Fibroblast of the aortic adventitia (primary cell): ENCODE data around the gene STAT6. TPM values are rescaled to one million over a fixed set of nuclear protein-coding genes. Genes with fewer than 3 reads are reported as not detected.
"Not testable (repeated sequence)": the region's sequence is repeated elsewhere in the genome, so short reads cannot be mapped to it uniquely, and the experiment has no call there.

Experiments used
- DNase-seq: peaks from one replicate; pipeline ENCODE4 v3.0.0-alpha.2; 2010; ENCODE audit warnings: low read depth
- H3K4me3 ChIP-seq: 2 replicates; pipeline ENCODE4 v1.5.1; 2011; ENCODE audit warnings: low read depth, mild to moderate bottlenecking, control low read depth, low read length, moderate library complexity
- total RNA-seq: library from RNA; depleted of rRNA; stranded (reverse); fragments of >200 nt; gene quantifications from 2 replicates; pipeline ENCODE4 v1.2.3, GENCODE V29; 2012; ENCODE audit warnings: low replicate concordance
- TF ChIP-seq, protein P1 (sequence below): IDR thresholded peaks from 2 replicates; pipeline ENCODE4 v1.5.1; 2011; ENCODE audit warnings: mild to moderate bottlenecking, low read length, control low read depth, inconsistent platforms; ENCODE audit not compliant: insufficient read depth

The STAT6 gene
- total RNA-seq, 1 donor = 102 TPM

DNA sequence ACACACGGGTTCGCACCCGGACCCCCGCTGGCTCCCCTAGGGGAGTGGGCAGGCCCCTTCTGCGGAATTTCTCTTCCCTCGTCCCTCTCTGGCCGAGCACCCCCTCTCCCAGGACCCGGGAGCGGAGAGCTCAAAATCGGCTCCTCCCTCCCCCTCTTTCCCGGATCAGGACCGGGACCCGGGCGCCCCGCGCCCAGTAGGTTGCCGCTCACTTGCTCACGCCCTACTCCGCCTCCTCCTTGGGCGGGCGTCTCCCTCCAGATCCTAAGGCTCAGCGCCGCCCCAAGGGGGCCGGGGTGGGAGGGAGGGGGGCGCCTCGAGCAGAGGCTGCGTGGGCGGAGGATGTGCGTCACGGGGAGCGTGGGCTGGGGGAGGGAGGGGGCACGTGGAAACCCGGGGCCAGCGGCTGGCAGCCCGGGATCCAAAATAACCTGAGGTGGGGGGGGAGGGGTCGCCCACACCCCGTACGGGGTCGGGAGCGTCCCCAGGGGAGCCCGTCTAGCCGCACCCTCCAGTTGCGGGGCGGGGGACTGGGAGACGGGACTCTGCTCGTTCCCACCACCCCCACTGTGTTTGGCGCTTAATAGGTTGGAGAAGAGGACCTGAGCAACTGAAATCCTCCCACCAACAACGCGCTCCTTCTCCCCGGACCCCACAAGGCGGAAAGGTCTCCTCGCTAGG, 24.0 kb downstream of the STAT6 start:
- TF ChIP-seq, protein P1, sequence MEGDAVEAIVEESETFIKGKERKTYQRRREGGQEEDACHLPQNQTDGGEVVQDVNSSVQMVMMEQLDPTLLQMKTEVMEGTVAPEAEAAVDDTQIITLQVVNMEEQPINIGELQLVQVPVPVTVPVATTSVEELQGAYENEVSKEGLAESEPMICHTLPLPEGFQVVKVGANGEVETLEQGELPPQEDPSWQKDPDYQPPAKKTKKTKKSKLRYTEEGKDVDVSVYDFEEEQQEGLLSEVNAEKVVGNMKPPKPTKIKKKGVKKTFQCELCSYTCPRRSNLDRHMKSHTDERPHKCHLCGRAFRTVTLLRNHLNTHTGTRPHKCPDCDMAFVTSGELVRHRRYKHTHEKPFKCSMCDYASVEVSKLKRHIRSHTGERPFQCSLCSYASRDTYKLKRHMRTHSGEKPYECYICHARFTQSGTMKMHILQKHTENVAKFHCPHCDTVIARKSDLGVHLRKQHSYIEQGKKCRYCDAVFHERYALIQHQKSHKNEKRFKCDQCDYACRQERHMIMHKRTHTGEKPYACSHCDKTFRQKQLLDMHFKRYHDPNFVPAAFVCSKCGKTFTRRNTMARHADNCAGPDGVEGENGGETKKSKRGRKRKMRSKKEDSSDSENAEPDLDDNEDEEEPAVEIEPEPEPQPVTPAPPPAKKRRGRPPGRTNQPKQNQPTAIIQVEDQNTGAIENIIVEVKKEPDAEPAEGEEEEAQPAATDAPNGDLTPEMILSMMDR = no peak
- peak; percentile 92 for DNase-seq
- H3K4me3 ChIP-seq = peak overlapping the region; percentile 83

DNA sequence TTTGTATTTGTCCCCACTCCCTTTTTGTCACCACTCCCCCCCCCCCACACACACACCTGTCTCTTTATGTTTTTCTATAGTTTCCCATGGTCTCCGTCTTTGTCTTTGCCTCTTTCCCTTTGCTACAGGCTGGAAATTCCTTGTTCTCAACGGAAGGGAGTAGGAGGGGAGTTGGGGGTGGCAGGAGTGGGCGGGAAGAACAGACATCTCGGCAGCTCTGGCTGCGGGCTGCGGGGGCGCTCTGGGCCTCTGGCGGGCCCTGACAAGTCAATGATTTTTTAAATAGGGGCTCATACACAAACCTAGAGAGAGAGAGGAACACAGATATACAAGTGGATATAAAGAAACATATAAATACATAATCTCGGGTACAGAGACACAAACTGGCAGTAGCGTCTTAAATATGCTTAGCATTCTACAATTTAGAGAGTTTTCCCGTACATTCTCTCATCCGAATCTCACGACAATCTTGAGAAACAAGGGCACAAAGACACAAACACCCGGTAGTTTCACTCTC, 24.6 kb downstream of the STAT6 start:
- H3K4me3 ChIP-seq = peak overlapping the region; percentile 83
- DNase-seq = peak; percentile 76
- TF ChIP-seq, protein P1 = peak; percentile 49

DNA sequence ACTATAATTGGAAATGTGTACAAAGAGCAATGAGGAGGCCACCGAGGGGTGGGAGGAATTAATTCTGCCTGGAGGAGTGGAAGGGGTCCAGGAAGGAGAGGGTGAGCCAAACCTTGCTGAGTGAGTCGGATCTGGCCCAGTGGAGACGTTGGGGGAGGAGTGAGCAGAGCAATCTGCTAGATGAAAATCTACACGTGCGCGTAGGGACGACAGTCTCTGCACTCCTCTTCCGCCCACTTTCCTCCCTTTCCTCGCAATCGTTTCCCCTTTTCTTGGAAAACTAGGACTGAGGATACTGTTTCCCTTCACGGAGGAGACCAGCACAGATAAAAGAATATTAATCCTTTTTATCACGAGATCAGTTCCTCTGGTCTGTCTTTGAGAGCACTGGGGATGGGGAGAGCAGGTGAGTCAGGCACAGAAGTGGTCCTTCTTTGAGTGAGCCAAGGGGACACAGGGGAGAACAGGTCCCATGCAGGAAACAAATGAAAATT, 25.1 kb downstream of the STAT6 start:
- DNase-seq = peak; percentile 82
- TF ChIP-seq, protein P1 = no peak
- H3K4me3 ChIP-seq = peak overlapping the region; percentile 83

DNA sequence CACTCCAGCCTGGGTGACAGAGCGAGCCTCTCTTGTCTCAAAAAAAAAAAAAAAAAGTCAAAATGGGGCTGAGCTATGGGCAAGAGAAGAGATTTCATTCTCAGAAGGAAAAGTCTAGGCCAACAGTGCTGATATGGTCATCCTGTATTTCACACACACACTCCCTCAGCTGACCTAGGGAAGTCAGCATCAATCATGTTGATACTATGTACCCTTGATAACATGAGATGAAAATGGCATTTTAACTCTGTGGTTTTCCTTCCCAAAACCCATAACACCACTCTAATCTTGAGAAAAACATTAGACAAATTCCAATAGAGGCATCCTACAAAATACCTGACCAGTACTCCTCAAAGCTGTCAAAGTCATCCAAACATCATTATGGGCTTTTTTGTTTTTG, 30.3 kb downstream of the STAT6 start:
- H3K4me3 ChIP-seq = no peak overlapping the region
- no peak for DNase-seq

DNA sequence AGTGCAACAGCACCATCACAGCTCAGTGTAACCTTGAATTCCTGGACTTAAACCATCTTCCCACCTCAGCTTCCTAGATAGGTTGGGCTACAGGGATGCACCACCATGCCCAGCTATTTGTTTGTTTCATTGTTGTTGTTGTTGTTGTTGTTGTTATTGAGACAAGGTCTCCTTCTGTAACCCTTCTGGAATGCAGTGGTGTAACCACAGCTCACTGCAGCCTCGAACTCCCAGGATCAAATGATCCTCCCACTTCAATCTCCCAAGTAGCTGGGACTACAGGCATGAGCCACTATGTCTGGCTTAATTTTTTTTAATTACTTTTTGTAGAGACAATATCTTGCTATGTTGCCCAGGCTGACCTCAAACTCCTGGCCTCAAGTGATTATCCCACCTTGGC, 31.3 kb downstream of the STAT6 start:
- TF ChIP-seq, protein P1 = no peak
- no peak for DNase-seq
- no peak overlapping the region for H3K4me3 ChIP-seq

More for the DNA sequence above, 30.3 kb downstream of the STAT6 start:
- TF ChIP-seq, protein P1 = no peak

DNA sequence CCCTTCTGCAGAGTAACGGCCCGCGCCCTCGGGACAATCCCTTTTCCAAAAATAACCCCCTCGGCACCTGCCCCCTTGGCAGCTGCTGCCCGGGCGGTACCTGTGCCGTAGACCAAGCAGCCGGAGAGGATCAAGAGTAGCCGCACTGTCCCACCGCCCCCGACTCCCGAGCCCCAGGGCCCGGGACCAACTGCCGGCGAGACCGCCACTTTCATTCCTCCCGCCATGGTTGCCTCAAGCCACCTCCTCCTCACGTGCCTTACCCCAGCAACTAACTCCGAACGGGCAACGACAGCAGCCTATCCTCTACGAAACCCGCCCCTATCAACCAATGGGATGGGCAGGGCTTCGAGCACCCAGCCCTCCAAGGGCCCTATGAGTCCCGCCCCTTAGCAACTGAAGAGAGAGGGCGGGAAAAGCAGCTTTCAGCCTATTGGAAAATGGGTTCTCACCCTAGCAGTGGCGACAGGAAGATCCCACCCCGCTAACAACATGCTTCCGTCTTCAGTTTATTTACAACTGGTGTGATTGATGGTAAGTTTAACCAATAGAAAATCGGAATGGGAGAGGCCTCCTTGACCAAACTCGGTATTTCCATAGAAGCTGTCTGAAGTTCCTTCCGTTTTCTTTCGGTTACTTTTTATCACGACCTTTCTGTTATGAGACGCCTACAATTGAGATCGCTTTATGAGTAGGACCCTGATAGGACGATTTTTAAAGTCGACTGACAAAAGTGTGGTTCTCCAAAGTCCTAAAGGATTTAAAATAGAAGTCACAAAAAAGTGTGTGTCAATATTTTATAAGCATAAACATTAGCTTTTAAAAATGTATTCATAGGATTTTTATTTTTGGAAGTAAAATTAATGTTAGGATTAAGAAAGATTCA, 32.4 kb downstream of the STAT6 start, which contains the start of gene NEMP1:
TSS of gene NEMP1 (minus strand) at position 273 of the 886 bp plus-strand sequence. CDS start at position 227, 46 bp downstream.
- TF ChIP-seq, protein P1 = no peak
- peak within 1 kb of the TSS; percentile 84 for H3K4me3 ChIP-seq
- DNase-seq = peak; percentile 100

GRCh38 chr12:57073566-57074450, 37.4 kb downstream of the STAT6 start:
- H3K4me3 ChIP-seq, DNase-seq: not testable (repeated sequence)
